C4-2B (cell line): ENCODE data around the gene SFMBT1.

Experiments
- H3K27ac ChIP-seq: fragments of 450-650 bp; 2 replicates; pipeline ENCODE4 v1.5.1; 2017
- CTCF ChIP-seq: fragments of 450-650 bp; conservative IDR thresholded peaks from 2 replicates; pipeline ENCODE4 v1.5.1; 2017; ENCODE audit warnings: mild to moderate bottlenecking
- ZFX ChIP-seq: fragments of 450-650 bp; IDR thresholded peaks from 2 replicates; pipeline ENCODE4 v1.6.1; 2017

The SFMBT1 gene

GRCh38 chr3:53045518-53046170 is at the start of gene SFMBT1:
Gene SFMBT1 (minus strand): TSS chr3:53046073. CDS start chr3:52969128, 76,945 bp downstream.
- peak within 1 kb of the TSS; percentile 95 for H3K27ac ChIP-seq
- TF ChIP-seq ZFX, result no peak
- TF ChIP-seq CTCF, result no peak

GRCh38 chr3:53092942-53093341 is 47.1 kb upstream of the SFMBT1 start:
- TF ChIP-seq CTCF (no peak), ZFX (no peak)

GRCh38 chr3:53092216-53092615 is 46.3 kb upstream of the SFMBT1 start:
- H3K27ac ChIP-seq, result no peak overlapping the region
- TF ChIP-seq ZFX (no peak), CTCF (no peak)

More at GRCh38 chr3:53092942-53093341, 47.1 kb upstream of the SFMBT1 start:
- H3K27ac ChIP-seq, result no peak overlapping the region

- no peak overlapping the region for H3K27ac ChIP-seq
- TF ChIP-seq CTCF (no peak), ZFX (no peak)
These were observed 45.1 kb upstream of the SFMBT1 start for GRCh38 chr3:53091011-53091410.

- TF ChIP-seq ZFX, result no peak
- TF ChIP-seq CTCF, result no peak
- no peak overlapping the region for H3K27ac ChIP-seq
These were observed 43.6 kb upstream of the SFMBT1 start for GRCh38 chr3:53089511-53089910.

- H3K27ac ChIP-seq, result no peak overlapping the region
- TF ChIP-seq ZFX (no peak), CTCF (no peak)
These were observed 39.6 kb upstream of the SFMBT1 start for GRCh38 chr3:53085476-53085875.

GRCh38 chr3:53084310-53085001 is 38.6 kb upstream of the SFMBT1 start:
- no peak for TF ChIP-seq CTCF
- no peak for TF ChIP-seq ZFX
- H3K27ac ChIP-seq, result peak overlapping the region; percentile 9; the same call in 1 of the 2 replicates
